Fibroblast of mammary gland (primary cell): ENCODE results near the gene UBXN11.
A peak's percentile ranks its signal among the peaks of the same experiment; 100 is the strongest.
"Not testable (repeated sequence)": the region's sequence is repeated elsewhere in the genome, so short reads cannot be mapped to it uniquely, and the experiment has no call there.

Source experiments
- DNase-seq: peaks from one replicate; pipeline ENCODE4 v3.0.0-alpha.2; 2010; ENCODE audit warnings: low read depth
- H3K4me3 ChIP-seq: 2 replicates; pipeline ENCODE4 v1.5.1; 2011; ENCODE audit warnings: low read depth, mild to moderate bottlenecking, low read length, moderate library complexity; ENCODE audit not compliant: control insufficient read depth
- TF ChIP-seq, protein P1 (sequence below): conservative IDR thresholded peaks from 2 replicates; pipeline ENCODE4 v1.5.1; 2011; ENCODE audit warnings: low read depth, low read length, inconsistent platforms; ENCODE audit not compliant: control insufficient read depth, insufficient read depth

The UBXN11 gene

DNA sequence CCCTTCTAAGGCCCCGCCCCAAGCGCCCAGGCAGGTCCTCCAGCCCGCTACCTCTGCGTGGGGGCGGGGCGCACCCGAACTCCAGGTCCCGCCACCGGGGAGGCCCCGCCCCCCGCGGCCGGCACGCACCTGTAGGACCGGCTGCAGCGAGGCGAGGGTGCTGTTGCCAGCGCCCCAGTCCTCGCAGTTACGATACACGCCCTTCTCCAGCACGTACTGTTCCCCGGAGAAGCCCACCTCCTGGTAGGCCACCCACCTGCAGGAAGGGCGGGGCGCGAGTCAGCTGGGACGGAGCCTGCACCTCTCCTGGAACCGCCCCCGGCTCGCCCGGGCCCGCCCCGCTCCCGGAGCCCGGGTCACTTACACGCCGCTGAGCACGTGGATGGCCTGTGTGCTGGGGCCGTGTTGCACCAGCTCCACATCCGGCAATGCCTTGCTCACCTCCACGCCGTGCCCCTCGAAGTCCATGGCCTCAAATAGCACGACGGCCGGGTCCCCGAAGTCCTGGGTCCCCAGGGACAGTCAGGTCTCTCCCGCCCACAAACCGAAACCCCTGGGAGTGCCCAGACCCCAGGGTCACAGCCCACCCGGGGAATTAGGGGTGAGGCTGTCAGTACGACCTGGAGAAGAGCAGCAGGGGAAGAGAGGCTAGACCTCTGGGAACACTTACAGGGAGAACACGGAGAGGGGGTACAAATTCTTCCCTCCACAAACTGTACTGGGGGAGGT lies 30.2 kb upstream of the UBXN11 start:
- H3K4me3 ChIP-seq, result peak overlapping the region; percentile 42
- TF ChIP-seq, protein P1, sequence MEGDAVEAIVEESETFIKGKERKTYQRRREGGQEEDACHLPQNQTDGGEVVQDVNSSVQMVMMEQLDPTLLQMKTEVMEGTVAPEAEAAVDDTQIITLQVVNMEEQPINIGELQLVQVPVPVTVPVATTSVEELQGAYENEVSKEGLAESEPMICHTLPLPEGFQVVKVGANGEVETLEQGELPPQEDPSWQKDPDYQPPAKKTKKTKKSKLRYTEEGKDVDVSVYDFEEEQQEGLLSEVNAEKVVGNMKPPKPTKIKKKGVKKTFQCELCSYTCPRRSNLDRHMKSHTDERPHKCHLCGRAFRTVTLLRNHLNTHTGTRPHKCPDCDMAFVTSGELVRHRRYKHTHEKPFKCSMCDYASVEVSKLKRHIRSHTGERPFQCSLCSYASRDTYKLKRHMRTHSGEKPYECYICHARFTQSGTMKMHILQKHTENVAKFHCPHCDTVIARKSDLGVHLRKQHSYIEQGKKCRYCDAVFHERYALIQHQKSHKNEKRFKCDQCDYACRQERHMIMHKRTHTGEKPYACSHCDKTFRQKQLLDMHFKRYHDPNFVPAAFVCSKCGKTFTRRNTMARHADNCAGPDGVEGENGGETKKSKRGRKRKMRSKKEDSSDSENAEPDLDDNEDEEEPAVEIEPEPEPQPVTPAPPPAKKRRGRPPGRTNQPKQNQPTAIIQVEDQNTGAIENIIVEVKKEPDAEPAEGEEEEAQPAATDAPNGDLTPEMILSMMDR, result no peak
- no peak for DNase-seq

DNA sequence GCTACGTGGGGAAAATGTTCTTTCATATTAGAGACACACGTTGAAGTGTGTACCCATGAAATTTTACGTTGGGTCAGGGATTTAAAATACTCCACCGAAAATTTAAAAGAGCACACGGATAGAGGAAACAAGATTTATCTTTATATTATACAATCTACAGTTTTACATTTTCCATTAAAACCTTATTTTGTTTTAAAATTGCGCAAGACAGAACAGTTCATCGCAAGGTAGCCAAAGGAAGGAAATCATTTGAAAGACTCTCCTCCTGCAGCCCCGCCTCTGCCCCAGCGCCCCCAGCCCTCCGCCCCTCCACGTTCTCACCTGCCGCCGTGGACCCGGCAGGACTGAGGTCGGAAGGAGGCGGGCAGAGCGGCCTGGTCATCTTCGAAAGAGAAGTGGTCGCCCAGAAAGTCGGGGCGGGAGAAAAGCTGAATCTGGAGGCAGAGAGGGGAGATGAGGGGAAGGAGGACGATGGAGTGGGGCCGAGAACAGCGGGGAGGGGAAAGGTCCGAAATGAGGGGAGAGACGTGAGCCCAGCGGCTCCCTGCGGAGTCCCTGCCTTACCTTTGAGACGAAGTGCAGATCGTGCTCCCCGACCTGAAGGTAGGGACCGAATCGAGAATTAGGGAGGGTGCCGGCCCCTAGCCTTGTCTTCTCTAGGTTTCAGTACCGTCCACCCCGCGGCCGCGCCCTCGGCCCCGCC lies 29.5 kb upstream of the UBXN11 start:
- DNase-seq, result no peak
- H3K4me3 ChIP-seq, result peak overlapping the region; percentile 42
- TF ChIP-seq, protein P1, result no peak

DNA sequence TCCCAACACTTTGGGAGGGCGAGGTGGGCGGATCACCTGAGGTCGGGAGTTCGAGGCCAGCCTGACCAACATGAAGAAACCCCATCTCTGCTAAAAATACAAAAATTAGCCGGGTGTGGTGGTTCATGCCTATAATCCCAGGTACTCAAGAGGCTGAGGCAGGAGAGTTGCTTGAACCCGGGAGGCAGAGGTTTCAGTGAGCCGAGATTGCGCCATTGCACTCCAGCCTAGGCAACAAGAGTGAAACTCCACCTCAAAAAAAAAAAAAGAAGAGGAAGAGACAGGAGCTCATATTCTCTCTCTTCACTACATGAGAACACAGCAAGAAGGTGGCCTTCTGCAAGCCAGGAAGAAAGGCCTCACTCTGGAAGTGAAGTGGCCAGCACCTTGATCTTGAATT lies 26.9 kb upstream of the UBXN11 start:
- DNase-seq, result not testable (repeated sequence)

DNA sequence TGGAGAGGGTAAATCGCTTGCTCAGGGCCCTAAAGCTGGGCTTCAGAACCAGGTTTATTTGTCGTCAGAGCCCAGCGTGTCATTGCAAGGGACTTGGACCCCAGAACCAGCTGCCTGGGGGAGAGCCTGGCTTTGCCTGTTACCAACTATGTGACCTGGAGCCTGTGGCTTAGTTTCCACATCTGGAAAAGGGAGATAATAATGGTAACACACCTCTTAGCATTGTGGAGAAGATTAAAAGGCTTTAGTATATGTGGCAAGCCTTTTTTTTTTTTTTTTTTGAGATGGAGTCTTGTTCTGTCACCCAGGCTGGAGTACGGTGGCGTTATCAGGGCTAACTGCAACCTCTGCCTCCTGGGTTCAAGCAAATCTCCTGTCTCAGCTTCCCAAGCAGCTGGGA lies 23.8 kb upstream of the UBXN11 start:
- H3K4me3 ChIP-seq, result no peak overlapping the region
- DNase-seq, result no peak
- TF ChIP-seq, protein P1, result no peak

More for the DNA sequence above, 26.9 kb upstream of the UBXN11 start:
- H3K4me3 ChIP-seq, result not testable (repeated sequence)

DNA sequence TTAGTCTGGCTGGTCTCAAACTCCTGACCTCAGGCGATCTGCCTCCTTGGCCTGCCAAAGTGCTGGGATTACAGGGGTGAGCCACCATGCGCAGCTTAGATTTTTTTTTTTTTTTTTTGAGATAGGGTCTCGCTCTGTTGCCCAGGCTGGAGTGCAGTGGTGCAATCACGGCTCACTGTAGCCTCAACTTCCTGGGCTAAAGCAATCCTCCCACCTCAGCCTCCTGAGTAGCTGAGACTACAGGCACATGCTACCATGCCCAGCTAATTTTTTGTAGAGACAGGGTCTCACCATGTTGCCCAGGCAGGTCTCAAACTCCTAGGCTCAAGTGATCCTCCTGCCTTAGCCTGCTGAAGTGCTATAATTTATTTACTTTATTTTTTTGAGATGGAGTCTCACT lies 22.9 kb upstream of the UBXN11 start:
- H3K4me3 ChIP-seq, DNase-seq: not testable (repeated sequence)

DNA sequence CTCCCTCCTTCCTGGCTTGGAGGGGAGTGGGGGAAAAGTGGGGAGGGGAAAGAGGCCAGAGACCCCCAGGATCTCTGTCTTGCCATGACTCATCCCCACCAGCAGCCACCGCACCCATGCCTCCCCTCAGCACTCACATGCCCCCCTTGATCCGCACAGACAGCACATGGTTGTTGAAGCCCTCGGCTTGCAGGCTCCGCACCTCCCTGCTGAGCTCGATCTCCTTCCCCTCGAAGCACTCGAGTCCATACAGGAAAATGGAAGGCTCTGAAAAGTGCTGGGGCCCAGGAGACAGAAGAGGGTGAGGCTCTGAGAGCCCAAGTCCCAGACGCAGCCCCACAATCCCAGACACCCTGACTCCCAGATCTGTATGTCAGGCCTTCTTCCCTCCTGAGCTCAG lies 22.2 kb upstream of the UBXN11 start:
- no peak for DNase-seq
- TF ChIP-seq, protein P1, result no peak
- H3K4me3 ChIP-seq, result no peak overlapping the region

DNA sequence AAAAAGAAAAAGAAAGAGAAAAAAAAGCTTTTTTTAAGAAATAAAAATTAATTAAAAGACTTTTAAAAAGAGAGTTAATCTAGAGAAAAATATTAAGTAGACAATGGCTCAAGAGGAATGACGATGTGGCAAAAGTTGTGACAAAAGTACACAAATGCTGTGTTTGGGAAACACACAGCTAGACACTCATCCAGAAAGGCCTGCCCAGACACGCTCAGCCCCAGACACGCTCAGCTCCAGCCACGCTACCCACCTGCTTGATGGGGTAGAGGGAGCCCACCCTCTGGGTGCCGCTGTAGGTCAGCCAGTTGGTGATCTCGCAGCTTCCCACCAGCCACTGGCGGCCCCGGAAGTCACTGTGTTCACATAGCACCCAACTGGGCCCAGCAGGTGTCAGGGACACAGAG lies 21.5 kb upstream of the UBXN11 start:
- DNase-seq, result no peak
- TF ChIP-seq, protein P1, result no peak
- H3K4me3 ChIP-seq, result no peak overlapping the region
